ENCODE data around the gene RHCG.
"Not testable (repeated sequence)": the region's sequence is repeated elsewhere in the genome, so short reads cannot be mapped to it uniquely, and the experiment has no call there.

Gene RHCG

DNA sequence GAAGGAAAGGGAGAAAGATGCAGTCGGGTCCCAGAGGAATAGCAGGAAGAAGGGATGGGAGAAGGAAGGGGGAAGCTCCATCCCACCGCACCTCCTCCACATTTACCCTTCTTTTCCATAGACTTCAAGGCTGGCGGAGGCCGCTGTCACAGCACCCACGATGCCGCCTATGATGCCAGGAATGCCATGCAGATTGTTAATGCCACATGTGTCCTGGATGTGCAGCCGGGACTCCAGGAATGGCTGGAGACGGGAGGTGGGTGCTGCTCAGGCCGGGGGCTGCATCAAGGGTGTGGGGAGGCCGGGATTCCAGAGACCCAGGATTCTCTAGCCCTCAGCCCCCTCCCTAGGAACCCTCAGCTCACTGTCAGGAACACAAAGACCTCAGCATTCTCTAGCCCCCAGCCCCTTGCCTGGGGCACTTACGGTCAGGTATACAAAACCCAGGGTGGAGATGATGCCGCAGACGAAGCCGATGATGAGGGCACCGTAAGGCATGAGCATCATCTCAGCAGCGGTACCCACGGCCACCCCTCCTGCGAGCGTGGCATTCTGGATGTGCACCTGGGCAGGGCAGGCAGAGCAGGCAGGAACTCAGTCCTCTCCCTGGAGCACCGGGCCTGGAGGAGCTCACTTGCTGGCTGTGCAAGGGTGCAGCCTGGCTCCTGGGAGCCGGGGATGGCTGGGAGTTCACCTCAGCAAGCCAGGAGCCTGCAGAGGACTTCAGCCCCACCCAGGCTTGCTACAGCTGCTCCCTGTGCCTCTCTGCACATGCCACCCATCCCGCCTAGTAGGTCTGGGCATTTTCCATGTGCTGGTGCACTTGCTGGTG lies 18.8 kb downstream of the RHCG start:
- DNase-seq (ENCODE audit: low spot score), result no peak

DNA sequence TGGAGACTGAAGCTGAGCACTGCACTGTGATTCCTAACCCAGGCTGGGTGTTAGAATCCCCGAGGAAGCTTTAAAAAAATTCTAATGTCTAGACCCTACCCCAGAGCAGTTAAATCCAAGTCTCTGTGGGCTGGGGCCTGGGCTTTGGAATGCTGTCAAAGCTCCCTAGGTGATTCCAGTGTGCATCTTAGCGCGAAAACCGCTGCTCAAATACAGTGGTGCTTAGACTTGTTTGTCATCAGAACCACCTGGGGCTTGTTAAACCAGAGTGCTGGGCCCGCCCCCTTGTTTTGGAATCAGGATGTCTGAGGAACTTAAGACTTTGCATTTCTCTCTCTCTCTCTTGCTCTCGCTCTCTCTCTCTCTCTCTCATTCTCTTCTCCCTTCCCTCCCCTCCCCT lies 20.7 kb downstream of the RHCG start:
- no peak for DNase-seq (ENCODE audit: low spot score)

DNA sequence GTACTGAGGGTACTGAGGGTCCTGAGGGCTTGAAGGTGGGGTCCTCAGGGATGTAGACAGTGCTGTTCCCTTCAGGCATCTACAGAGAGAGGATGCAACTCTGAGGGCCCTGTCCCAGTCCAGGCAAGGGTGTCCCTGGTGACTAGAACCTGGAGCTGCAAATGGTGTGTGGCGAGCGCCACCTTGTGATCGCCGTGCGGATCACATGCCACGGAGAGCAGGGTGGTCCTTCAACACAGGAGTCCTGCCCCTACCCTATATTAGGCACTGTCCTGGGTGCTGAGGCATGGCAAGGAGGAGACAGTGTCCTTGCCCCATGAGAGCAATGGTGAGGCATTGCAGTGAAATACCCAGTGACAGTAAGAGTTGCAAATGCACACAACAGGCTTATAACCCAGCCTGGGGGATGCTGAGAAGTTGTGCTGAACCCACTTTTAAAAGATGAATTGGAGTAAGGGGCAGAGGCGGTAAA lies 23.6 kb downstream of the RHCG start:
- DNase-seq (ENCODE audit: low spot score), result peak; percentile 74

DNA sequence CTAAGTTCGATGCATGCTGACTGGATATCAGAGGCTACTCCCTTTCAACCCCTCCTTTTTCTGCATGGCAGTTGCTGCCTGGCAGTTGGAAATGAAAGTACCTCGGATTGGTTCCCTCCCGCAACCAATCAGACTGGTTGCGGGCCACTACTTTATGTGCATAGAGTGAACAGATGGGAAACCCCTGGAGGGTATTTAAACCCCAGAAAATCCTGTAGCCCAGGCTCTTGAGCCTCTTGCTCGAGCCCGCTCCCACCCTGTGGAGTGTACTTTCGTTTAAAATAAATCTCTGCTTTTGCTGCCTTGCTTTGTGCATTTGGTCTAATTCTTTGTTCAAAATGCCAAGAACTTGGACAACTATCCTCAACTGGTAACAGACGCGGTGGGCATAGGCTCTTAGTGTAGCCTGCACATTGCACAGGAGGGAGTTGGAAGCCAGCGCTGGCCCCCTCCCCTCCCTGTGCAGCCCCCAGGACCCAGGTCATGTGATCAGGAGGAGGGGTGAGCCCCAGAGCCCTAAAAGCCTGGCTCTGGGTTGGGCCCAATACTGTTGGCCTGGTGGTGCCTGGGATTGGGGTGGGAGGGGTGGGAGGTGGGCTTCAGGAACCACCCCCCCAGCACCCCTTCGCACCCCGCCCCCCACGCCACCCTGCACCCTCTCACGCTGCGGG lies 26.8 kb downstream of the RHCG start:
- no peak for DNase-seq (ENCODE audit: low spot score)

DNA sequence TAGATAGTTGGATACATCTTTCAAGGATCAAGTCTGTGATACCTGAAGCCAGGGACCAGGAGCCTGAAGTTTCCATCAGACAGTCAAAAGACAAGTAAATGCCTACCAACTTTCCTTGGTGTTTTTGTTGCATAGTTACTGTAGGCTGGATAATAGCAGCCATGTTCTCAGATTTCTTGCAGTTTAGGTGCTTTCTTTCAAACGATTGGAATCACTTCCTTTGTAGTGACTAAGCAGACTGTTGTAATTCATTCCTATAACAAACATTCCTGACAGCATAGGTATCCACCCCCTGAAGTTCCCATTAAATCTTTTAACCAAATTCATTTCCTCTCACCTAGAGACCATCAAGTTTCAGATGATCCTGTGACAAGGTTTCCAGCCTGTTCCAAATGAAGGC lies 27.6 kb downstream of the RHCG start:
- DNase-seq (ENCODE audit: low spot score), result not testable (repeated sequence)

DNA sequence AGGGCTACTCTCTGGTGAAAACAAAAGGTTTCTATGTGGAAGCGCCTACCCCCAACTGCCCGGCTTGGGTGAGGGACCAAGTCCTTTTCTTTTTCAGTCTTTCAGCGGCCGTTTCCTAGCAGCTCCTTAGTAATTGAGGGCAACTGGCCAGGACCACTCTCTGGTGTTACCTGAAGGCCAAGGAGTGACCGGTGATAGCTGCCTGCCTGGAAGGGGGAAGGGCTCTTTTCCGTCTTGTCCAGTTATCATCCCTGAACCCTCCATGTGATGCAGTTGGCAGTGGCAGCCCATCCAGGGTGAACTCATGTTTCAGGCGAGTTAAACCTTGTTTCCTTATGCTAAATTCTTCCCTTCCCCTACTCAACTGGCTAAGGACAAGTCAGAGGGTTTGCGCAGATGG lies 33.3 kb downstream of the RHCG start:
- no peak for DNase-seq (ENCODE audit: low spot score)

DNA sequence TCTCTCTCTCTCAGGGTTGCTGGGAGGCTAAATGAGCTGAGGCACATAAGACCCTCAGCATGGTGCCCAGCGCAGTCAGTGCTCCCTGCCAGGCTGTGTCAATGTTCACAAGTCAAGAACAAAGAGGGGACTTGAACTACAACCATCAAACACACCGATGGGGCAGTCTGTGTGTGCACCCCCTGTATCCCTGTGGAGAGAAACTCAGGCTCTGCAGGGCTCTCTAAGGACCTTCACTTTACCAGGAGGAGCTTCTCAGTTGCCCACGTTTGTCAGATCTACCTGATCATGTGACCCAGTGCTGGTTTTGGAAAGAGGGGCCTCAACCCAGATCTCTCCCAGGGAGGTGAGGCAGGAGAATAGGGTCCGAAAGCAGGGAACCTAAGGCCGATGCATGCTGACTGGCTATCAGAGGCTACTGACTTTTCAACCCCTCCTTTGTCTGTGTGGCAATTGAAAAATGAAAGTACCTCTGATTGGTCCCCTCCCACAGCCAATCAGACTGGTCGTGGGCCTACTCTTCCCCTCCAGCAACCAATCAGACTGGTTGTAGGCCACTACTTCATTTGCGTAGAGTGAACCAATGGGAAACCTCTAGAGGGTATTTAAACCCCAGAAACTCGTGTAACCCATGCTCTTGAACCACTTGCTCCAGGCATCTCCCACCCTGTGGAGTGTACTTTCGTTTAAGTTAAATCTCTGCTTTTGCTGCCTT lies 34.0 kb downstream of the RHCG start:
- DNase-seq (ENCODE audit: low spot score), result peak; percentile 87

DNA sequence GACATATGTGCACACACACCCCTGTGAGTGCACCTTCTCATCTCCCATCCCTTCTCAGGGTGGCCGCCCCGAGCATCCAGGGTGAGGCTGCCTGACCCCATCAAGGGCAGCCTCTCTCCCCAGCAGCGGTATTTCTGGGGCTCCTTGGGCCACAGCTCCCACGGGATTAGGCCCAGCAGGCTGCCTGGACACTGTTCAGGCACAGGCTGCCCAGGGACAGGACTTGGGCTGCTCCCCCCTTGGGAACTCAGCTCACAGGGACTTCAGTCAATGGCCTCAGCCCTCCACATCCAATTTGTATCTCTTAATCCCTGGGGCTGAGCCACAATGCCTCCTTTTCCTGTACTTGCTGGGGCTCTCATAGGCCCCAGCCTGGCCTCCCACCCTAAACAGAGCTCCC lies 35.0 kb downstream of the RHCG start:
- DNase-seq (ENCODE audit: low spot score), result no peak

DNA sequence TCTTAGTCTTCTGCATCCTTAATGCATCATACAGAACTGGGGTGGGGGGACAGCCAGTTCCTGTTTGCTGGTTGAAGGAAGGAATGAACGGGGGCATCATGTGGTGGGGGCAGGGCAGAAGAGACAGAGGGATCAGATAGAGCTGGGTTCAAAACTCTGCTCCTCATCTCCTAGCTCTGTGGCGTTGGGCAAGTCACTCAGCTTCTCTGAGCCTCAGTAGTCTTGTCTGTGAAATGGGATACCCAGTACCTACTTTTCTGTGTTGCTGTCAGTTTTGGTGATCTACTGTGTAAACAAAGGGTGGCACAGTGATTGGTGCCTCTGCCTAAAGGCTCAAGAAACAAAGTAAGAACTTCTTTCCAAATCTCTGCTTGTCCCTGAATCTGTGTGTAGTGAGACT lies 36.3 kb downstream of the RHCG start:
- no peak for DNase-seq (ENCODE audit: low spot score)

DNA sequence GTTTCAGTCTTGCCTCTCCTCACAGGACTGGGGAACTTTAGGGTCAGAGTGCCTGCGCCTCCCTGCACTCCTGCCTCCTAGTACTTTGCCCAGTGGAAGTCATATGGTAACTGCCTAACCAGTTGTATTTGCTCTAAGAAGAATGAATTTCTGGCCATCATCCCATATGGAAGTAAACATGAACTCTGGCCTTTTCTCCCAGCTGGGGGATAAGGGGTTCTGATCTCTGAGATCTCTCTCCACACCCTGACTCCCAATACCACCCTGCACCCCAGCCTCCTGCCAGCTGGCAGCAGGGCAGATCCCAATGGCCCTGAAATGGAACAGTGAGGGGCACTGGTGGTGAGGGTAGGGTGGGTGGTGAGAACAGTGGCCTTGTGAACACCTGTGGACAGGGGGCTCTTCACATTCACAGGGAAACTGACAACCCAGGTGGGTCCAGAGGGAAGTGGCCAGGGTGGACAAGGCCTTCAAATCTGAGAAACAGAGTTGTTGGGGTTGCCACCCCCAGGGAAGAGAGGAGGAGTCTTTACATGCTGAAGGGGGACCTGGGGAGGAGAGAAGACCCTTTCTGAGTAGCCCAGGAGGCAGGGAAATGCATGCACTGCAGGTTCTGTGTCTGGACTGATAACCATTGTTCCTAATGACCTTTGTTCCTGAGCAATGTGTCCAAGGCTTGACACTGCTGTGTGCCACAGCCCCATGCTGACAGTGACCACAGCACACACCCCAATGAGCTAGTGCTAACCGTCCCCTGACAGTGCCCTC lies 36.9 kb downstream of the RHCG start:
- no peak for DNase-seq (ENCODE audit: low spot score)

DNA sequence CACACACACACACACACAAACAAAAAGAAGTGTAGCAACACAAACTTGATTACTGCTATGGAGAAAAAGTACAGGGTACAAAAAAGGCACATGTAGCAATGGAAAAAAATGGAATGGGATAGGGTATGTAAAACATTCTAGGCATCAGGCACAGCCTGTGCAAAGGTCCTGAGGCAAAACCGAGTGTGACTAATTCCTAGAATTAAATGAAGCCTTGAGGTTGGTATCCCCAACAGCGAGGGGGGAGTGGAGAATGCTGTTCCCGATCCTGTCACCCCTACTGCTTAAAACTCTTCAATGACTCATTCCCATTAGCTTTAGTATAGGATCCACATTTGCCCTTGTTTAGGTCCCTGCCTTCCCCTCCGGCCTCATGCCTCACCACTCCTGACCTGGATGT lies 37.9 kb downstream of the RHCG start:
- DNase-seq (ENCODE audit: low spot score), result no peak

DNA sequence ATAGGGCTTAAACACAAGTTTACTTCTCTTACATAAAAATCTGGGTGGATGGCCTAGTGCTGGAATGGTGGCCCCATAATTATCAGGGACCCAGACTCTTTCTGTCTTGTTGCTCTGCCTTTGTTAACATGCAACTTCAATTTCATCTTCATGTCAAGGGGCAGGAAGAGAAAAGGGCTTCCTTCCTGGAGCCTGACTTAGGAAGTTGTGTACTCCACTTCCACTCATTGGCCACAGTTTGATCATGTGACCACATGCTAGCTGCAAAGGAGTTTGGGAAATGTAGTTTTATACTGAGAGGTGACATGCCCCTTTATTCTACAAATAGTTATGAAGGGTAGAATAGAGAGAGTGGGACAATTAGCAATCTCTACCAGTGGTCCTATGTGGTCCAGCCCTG lies 39.3 kb downstream of the RHCG start:
- DNase-seq (ENCODE audit: low spot score), result no peak

DNA sequence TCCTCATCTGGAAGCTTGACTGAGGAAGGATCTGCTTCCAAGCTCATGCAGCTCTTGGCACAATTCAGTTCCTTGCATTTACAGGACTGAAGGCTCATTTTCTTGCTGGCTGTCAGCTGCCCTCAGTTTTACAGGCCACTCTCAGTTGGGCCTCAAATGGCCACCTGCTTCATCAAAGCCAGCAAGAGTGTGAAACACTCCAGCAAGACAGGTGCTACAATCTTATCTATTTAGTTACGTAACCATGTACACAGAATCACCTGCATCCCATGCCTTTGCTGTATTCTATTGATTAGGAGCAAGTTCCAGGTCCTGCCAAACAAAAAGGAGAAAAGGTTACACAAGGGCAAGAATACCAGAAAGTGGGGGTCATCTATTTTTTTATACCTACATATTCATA lies 40.8 kb downstream of the RHCG start:
- no peak for DNase-seq (ENCODE audit: low spot score)

DNA sequence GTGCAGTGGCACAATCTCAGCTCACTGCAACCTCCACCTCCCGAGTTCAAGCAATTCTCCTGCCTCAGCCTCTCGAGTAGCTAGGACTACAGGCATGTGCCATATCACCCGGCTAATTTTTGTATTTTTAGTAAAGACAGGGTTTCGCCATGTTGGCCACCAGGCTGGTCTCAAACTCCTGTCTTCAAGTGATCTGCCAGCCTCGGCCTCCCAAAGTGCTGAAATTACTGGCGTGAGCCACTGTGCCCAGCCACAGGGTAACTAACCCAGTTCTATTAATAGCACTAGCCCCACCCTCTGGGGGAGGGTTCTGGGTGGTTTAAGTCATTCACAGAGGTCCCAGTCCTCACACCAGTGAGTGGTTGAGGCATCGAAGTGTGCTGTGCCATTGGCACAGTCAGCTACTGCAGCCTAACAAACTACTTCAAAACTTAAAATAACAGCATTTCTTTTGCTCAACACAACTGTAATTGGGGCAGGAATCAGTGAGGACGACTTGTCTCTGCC lies 44.0 kb downstream of the RHCG start:
- DNase-seq (ENCODE audit: low spot score), result no peak

DNA sequence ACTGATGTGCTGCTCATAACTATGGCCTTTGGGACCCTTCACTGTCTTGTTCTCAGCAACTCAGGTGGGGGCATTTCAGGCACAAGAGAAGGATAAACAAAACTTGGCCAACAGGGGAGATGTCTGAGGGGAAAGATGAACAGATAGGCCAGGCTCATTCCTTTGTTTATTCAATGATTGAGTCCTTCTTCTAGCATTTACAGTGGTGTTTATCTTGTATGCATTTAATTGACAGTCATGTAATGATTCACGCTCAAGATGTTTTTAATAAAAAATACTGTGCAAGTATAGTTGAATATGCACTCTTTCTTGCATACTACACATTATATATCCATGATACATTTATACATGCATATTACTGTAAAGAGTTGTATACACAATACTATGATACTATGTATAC lies 44.5 kb downstream of the RHCG start:
- no peak for DNase-seq (ENCODE audit: low spot score)

DNA sequence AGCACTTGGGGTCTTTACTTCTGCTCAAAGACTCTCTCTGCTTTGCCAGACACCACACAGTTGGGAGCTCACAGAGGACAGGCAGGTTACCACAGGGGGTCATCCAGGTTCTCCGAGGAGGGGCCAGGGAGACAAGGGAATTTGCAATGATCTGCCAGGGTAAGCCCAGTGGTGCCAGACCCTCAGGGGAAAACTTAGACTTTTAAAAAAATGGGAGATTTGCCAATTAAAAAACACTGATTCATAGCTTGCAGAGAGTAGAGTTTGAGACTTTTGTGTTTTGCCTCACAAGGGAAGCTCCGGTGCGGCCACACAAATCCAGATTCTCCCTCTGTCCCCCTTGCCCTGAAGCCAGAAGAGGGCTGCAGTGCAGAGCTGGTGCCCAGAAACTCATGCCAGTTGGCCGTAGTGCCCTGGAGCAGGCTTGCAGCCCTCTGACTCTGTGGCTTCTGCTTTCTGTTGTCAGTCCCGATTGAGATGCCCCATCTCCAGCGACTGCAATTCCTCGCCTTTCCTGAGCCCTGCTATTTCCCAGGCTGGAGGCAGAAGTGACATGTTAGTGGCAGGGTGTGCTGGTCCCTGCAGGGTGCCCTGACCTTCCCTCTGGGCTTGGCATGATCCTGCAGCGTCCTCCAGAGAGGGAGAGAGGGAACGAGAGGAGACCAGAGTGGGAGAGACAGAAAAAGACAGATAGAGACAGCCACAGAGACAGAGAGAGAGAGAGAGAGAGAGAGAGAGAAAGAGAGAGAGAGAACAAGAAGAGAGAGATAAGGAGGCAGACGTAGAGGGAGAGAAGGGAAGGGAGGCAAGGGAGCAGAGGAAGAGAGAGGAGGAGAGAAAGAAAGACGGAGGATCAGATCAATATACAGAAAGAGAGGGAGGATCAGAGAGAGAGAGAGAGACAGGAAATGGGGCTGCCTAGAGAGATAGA lies 46.0 kb downstream of the RHCG start:
- DNase-seq (ENCODE audit: low spot score), result no peak

DNA sequence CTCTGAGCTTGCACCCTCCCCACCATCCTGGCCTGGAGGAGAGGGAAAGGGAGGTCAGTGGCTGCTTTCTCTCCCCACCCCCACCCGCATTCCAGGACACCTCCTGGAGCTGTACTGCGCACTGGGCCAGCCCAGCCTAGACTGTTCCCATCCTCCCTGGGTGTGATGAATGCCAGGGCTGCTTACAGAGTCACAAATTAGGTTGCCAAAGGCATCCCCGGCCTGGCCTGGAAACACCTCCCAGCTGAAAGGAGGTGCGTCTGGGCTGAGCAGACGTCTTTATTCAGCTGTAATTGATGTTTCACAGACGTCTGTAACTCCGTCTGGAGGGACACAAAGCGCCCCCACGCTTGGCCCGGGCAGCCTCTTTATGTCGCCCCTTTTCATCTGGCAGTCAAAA lies 47.6 kb downstream of the RHCG start:
- DNase-seq (ENCODE audit: low spot score), result peak; percentile 57

DNA sequence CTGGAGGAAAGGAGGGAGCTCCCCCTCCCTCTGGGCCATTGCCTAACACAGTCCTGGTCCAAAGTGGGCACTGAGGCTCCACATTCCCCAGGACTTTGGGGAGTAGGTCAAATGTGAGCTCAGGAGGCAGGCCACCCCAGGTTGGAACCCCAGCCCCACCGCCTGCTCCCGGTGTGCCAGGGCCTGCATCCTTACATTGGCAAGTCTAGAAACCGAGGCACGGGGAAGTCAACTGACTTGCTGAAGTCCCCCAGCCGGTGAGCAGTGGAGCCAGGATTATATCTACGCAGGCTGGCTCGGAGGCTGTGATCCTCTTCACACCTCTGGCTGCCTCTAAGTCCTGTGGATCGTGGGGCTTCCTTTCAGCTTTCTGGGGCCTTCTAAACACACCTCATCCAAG lies 48.7 kb downstream of the RHCG start:
- no peak for DNase-seq (ENCODE audit: low spot score)

DNA sequence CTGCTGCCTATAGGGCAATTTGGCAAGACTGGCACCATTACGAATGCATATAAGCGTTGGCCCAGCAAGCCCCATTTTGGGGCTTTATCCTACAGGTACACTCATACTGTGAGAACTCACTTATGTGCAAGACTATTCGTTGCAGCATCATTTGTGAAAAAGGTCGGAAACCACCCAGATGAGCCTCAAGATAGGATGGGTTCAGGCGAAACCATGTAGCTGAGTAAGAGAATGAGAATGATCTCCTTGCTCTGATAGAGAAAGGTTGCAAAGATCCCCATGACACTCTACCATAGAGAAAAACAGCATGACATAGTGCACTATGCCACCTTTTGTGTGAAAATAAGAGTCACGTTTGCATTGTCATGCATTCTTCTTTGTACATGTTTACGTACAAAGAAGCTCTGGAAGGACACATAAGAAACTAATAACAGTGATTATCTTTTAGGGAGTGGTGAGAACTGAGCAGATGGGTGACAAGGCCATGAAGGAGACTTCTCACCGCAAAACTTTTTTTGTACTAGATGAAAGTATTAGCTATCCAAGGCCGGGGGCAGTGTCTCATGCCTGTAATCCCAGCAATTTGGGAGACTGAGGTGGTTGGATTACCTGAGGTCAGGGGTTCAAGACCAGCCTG lies 50.0 kb downstream of the RHCG start:
- DNase-seq (ENCODE audit: low spot score), result no peak

DNA sequence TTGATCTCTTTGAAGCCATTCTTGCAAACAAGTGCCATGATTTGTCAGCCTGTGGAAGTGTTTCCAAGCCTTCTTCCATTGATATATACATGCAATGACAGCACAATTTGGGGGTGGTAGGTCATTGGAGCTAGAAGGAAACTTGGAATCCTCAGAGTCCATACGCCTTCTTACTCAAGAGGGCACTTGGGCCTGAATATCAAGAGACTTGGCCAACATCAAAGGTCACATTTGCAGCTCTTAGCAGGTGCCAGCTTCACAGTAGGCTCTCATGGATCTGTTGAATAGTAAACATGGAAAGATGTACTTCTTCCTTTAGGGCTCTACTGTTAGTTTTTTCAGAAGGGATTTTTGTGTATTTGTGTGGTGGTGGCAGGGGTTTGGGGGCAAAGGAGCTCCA lies 50.9 kb downstream of the RHCG start:
- DNase-seq (ENCODE audit: low spot score), result no peak
